ENCODE data around the gene C17orf113.
"Not testable (repeated sequence)": the region's sequence is repeated elsewhere in the genome, so short reads cannot be mapped to it uniquely, and the experiment has no call there.

The C17orf113 gene

GRCh38 chr17:42016941-42017865 is 33.2 kb downstream of the C17orf113 start, which contains the start of gene DNAJC7:
DNAJC7 (minus strand) TSS chr17:42017439; CDS start chr17:42017416, 23 bp downstream.
- DNase-seq (ENCODE audit: low read depth, low spot score) = peak; percentile 95

- peak; percentile 43 for DNase-seq (ENCODE audit: low read depth, low spot score)
These were observed 34.0 kb downstream of the C17orf113 start for GRCh38 chr17:42016411-42016831.

- not testable (repeated sequence) for DNase-seq (ENCODE audit: low read depth, low spot score)
These were observed 36.7 kb downstream of the C17orf113 start for GRCh38 chr17:42013740-42014139.

DNA sequence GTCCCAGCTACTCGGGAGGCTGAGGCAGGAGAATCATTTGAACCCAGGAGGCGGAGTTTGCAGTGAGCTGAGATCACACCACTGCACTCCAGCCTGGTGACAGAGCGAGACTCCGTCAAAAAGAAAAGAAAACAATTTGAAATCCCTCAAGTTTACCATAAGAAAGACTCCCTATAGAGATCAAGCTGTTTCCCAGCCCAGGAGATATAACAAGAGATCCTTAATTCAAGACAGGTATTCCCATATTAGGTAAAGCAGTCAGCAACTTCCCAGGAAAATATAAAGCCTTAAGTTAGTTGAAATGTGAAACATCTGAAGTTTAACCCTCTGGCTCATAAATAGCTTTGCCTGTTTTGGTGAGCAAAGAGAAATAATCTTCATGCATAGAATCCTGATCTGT is 38.0 kb downstream of the C17orf113 start:
- DNase-seq (ENCODE audit: low read depth, low spot score) = peak; percentile 61

DNA sequence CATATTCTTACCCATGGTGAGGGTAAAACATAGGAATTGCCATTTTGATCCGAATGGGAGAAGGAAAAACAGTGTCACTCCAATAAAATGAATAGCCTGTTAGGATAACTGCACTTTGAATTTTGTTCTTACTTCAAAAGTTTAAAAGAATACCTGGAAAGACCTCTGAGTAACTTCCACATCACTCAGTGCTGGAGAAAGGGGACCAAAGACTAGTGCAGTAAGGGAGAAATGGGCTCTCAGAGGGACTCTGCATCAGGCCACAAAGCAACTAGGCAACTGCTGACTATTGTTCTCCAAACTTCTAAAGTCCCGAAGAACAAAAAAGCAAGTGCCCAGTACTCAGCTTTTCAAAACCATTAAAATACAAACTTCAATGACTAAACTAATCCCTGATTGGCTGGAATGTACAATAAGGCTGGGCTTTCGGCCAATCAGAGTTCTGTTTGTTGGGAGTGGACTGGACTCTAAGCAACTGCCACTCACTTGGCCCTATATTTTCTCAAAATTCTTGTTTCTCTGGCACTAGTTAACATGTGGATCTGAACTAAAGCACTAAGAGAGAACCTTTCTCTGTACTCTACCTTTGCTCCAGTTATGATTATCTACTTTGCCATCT is 39.4 kb downstream of the C17orf113 start:
- DNase-seq (ENCODE audit: low read depth, low spot score) = peak; percentile 34

- DNase-seq (ENCODE audit: low read depth, low spot score) = not testable (repeated sequence)
These were observed 40.1 kb downstream of the C17orf113 start for GRCh38 chr17:42010266-42010680.

DNA sequence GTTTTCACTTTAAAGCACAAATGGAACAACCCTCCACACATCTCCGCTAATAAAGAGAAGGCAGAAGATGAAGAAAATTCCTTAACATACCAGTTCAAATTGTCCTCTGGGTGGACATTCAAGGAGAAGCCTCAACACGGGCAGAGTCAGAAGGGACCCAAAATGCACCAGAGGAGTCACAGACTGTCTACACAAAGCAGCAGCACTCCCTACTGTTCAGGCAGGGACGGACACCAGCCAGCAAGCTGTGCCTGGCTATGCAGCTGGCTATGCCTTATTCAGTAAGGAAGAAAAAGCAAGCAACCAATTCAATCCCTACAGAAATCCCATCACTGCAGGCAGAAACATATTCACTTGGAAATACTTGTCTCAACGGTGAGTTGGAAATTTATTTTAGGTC is 41.2 kb downstream of the C17orf113 start:
- DNase-seq (ENCODE audit: low read depth, low spot score) = no peak

GRCh38 chr17:42005166-42005565 is 45.2 kb downstream of the C17orf113 start:
- no peak for DNase-seq (ENCODE audit: low read depth, low spot score)

DNA sequence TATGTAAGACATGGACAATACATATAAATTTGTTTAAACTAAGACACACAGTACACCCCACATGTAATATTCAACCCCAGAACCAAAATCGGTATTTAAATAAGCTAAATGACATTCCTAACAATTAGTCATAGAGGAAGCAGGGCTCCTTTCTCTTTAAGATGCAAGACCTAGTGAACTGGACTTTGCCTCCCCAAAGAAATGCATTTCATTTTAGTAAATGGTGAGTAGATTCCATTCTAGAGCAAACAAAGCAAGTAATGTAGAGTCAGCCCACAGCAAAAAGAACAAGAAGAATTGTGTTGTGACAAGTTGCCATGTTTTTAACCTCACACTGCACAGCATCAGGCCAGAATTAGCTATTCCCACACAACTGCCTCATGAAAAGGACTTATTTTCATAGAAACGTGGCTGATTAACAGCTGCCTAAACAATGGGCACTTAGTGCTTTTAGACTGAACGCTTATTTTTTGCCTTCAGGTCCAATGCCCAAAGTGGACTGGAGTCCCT is 47.6 kb downstream of the C17orf113 start:
- DNase-seq (ENCODE audit: low read depth, low spot score) = no peak

DNA sequence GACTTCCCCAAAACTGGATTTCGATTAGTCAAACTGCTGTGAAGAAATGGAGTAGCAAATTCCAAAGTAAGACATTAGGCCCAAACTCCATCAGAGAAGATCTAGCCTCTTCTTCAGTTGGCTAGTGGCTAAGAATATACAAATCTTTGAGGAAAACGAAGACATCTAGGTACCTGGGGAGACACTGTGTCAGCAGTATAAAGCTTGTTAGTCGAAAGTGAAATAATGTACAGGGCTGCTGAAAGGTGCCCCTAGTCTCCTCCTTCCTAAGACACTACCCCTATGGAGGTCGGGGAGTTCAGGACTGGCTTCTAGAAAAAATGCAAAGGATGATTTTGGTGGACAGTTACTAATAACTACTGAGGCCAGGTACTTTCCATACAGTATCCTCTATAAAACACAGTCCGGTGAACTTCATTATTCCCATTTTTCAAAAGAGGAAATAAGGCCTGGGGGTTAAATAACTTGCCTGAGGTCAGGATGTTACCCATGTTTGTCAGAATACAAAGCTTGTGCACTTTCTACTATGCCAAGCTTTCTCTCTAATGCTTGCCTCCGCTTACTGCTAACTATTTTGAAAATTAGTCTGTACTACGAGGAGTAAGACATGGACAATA is 48.1 kb downstream of the C17orf113 start:
- no peak for DNase-seq (ENCODE audit: low read depth, low spot score)

DNA sequence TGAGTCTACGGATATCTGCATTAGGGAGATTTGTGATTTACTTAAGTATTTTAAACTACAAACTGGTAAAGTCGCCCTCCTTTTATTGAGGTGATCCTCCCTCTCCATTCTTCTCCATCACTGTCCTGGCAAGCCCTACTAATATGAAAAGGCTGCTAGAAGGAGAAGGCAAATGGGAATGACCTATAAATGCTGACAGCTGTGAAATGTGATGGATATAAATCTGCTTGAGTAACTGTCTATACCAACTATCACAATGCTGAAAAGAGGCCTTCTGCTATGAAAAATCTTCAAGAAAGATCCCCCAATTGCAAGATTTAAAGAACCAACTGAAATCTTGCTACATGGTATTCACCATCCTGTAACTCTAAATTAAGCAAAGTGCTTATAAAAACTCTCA is 48.7 kb downstream of the C17orf113 start:
- DNase-seq (ENCODE audit: low read depth, low spot score) = no peak

GRCh38 chr17:42000413-42001133 is 49.8 kb downstream of the C17orf113 start:
- no peak for DNase-seq (ENCODE audit: low read depth, low spot score)

DNA sequence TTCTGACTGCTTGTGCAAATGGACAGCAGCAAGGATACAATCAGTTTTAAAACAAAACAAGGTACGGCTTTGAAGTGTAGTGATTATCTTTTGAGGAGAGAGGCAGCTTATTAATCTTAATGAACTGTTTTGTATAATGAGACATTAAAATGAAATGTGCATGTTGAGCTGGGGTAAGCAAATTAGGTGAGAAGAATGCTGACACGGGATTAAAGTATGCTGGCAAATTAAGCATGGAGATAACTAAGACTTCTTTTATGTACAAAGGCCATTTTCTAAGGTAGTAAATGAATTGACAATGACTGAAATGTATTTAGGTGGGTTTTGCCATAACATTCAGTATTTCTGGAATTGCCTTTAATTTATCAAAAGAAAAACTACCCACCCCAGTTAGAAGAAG is 51.9 kb downstream of the C17orf113 start:
- no peak for DNase-seq (ENCODE audit: low read depth, low spot score)

- no peak for DNase-seq (ENCODE audit: low read depth, low spot score)
These were observed 53.6 kb downstream of the C17orf113 start for GRCh38 chr17:41996855-41997164.

GRCh38 chr17:41992576-41992975 is 57.8 kb downstream of the C17orf113 start:
- no peak for DNase-seq (ENCODE audit: low read depth, low spot score)

DNA sequence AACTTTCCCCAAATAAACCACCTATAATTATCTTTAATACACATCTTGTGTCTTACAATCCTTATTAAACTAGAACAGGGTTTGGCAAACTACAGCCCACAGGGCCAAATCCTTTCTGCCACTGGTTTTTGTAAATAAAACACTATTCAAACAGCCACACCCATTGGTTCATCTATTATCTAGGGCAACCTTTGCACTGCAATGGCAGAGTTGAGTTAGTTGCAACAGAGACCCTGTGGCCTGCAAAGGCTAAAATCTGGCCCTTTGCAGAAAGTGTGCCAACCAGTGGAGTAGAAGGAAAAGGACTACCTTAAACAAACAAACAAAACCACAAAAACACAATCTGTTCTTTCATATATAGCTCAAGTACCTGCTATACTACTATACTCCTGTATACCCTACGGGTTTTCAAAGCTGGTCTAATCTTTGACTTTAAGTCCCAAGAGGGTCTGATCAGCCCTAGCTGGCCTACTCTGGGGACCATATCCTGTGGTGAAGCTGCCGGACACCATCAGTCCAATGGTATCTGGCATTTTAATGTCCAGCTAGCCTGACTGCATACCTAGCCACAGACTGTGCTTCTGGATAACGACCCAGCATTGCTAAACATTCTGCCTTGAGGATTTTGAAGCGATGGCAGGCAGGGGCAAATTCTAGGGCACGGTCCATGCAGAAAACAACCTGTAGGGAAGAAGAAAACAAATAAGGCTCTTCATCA is 60.5 kb downstream of the C17orf113 start:
- no peak for DNase-seq (ENCODE audit: low read depth, low spot score)

GRCh38 chr17:41988418-41988817 is 62.0 kb downstream of the C17orf113 start:
- no peak for DNase-seq (ENCODE audit: low read depth, low spot score)
